OCI-M2 (cell line): ENCODE measurements around the gene AKR1C2.
"Not testable (repeated sequence)": the region's sequence is repeated elsewhere in the genome, so short reads cannot be mapped to it uniquely, and the experiment has no call there.

Experiments
- DNase-seq: peaks from one replicate; lab custom pipeline; 2025; ENCODE audit not compliant: unreplicated experiment; lab: John Stamatoyannopoulos, UW

AKR1C2 gene

DNA sequence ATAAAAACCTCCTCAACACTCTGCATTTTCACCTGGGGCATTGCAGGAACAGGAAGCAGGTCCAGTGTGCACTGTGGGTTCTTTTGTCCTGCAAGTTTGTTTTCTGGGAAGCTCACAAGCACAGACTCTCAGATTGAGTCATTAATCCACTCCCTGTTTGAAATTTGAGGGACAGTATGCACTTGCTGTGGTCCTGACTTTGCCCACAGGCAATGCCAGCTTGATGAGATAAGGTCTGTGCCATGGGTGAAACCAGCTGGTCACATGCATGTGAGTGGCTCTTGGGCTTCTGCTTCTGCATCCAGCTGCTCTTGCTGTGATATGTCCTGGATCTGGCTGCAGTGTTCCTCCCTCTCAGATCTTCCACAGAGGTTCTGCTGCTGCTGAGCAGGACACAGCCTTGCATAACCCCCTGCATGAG is 21.8 kb upstream of the AKR1C2 start:
- not testable (repeated sequence) for DNase-seq

DNA sequence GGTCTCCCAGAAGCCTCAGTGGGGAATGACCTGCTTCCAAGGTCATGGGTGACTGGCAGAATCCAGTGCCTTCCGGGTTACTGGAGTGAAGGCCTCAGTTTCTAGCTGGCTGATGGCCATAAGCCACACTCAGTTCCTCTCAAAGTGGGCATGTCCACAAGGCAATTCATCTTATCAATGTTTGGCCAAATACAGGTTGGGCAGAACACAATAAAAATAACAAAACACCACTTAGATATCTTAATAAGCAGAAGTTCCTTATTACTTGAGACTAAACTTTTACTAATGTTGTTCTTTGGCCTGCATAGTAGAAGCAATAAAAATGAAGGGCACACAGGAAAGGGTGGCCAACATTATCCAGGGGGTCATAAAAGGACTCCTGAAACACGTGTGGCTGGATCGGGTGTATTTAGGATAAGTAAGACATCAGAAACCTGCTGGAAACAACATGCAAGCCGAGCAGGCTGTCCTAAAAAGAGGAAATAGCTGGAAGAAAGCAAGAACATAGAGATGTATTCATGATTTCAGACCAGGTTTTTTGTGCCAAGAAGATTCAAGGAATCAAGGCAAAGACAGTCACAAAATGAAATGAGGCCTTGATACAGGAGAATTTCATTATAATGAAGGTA is 19.6 kb upstream of the AKR1C2 start:
- no peak for DNase-seq

DNA sequence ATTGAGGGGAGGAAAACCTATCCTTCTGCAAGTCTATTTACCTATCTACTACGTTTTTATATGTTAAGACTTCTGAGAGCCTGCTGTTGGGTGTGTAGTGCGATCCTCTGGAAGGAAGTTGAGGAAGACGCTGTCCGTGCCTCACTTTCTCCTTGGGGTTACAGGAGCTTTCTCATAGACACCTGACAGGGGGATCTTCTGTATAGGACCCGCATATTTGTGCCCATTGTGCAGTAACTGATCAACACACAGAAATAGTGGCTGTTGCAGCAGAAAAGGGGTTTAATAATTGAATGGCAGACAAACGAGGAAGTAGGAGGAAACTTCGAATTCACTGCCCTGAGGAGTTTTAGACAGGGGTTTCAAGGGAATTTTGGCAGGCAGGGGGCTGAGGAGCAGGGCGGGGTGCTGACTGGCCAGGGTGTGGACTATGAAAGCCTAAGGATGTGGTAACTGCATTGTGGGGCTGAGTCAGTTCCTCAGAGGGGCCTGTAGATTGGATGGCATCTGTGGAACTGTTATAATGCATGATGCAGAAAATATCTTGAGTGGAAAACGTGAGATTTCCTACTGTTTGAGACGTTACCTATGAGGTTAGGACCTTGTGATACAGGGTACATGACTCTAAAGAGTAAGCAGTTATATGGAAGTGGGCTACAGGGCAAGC is 18.1 kb upstream of the AKR1C2 start:
- not testable (repeated sequence) for DNase-seq

DNA sequence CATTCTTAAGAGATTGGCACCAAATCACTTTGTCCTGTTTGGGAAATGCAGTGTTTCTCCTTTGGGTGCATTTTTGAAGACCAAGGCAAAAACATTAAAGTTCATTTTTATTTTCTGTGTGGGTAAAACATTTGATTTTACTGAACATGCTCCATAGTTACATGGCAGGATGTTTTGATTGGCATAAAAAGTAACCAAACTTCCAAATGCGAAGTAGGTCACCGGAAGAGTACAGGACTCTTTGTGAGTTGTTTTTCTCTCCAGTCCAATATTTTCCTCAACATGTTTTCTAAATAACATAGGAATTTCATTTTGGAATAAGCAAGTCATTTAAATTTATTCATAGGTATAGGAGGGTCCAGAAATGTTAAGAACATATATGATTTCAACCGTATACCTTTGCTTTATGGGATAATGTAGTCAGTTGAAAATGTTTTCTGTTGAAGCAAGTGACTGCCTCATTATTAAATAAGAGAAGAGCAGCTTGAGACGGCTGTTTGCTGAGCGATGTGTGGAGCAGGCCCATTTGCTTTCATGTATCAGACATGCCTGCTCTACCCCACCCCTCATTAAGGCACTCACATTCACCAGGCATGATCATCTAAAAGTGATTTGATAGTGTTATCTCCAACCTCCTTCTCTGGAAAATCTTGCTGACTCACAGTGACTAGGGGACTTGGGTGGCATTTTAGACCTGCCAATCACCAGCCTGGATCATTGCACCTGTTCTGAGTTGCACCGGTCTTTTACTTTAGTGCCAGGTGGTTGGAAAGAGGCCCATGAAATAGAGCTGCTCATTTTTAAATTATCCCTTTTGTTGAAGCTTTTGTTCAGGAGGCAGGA is 16.3 kb upstream of the AKR1C2 start:
- not testable (repeated sequence) for DNase-seq

DNA sequence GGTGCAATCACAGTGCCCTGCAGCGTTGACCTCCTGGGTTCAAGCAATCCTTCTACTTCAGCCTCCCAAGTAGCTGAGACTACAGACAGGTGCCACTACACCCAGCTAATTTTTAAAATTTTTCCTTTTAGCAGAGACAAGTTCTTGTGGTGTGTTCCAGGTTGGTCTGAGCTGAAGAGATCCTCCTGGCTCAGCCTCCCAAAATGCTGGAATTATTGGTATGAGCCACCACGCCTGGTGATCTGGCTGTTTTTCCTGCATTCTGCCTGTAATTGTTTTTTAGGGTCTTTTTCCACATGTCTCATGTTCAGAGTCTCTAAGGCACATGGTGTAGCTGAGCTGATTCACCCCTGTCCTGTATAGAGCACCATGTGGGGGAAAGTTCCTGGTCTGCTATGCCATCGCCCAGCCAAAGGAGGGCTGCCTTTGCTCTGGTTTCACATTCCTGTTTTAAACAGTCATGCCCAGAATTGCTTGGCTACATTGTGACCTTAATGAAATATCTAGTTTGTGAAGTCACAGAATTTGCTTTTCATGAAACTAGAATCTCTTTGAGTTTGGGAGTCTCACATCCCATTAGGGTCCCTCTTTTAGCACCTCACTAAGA is 15.1 kb upstream of the AKR1C2 start:
- not testable (repeated sequence) for DNase-seq

DNA sequence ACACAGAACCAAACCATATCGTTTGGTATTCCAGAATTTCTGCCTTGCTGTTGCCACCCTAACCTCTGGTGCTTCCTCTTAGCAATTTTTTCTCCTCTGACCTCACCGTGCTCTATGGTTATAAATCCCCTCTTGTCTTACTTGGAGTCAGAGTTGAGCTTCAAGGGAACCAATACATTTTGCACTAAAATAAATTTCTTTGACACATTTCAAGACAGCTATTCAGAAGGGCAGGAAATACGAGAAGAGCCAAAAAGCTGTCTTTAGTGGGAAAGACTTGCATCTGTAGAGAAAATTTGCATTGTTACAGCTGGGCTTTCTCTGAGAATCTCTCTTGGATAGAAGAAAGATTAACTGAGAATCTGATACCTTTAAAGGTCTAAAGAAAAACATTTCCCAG is 14.5 kb upstream of the AKR1C2 start:
- DNase-seq = no peak

DNA sequence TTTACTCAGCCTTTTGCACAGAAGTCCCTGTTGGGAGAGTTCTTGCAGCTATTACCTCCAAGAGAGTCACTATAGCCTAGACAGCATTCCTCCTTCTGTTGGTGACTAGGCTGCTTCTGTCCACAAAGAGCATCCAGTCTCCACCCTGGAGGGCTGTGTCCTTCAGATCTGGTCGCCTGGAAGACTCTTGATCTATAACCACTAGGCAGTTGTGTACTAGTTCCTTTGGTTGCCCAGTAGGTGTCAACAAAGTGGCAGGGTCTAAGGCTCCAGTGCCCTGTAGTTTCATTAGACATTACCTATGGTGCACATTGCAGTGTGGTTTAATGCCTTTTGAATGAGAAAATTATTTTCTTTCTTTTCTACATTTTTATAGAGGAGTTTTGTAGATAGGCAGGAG is 11.3 kb upstream of the AKR1C2 start:
- DNase-seq = no peak

DNA sequence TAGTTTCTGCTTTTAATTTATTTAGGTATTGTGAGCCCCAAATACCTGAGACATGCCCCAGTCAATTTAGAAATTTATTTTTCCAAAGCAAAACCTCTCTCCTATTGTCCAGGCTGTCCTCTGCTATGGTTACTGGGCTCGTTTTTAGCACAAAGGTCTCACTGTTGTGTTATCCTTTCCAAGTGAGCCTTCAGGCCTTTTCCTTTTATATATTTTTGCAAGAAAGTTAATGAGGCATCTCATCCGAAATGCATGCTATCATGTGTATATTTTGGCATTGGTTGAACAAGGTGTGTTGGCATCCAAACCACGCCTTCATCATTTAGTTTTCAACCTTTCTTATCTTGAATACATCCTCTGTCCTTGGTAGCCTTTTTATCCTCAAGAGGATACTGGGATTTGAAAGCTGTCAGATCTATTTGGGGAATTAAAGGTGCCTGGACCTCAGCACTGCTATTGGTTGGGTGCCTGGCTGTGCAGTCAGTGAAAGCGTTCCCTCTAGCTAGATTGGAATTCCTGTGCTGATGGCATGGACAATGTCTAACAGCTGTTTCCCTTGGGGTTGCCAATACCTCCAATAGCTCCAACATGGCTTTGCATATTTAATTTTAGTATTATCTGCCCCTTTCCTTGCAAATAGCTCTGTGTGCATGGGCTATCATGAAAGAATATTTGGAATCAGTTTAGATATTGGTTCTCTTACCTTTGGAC is 10.7 kb upstream of the AKR1C2 start:
- not testable (repeated sequence) for DNase-seq

DNA sequence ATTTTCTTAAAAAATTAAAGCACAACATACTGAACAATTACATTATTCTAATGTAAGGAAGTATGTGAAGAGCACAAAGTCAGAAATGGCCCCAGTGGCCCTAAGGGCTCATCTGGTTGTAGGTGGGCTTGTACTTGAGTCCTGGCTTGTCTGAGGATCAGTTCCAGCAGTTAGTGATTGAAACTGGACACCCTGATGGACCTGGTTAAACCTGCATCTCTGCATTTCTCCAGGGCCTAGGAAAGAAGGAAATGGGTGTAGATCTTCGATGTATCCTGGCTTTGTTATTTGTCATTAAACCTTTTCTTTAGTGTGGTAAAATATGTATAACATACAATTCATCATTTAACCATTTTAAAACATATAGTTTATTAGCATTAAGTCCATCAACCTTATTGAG is 9.7 kb upstream of the AKR1C2 start:
- DNase-seq = no peak

DNA sequence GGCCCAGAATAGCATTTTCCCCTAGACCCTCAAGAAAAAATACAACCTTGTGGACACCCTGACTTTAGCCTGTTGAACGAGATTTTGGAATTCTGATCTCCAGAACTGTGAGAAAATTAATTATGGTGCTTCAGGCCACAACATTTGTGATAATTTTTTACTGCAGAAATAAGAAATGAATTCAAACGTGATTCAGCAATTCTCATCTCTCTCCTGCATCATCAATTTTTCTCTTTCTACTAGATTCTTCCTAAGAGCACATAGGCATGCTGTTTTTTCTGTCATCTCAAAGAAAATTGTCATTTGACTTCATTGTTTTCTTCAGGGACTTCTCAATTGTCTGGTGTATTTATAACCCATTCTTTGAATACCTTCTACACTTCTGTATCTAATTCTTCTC is 8.9 kb upstream of the AKR1C2 start:
- DNase-seq = no peak

DNA sequence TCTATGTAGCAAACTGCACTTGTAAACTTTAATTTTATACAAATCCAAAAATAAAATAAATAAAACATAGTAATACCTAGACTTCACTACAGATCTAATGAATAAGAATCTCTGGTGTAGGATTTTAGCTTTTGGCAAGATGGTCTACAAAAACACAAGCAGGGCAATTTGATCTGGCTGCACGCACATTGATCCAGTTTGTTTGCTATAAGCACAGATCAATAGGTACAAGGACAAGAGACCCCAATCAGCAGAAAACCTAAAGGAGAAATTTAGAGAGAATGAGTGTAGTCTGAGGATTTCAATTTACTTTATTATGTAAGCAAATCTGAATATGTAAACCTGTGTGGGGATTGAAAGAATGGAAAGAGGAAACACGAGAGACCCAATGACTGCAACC is 7.7 kb upstream of the AKR1C2 start:
- DNase-seq = not testable (repeated sequence)

DNA sequence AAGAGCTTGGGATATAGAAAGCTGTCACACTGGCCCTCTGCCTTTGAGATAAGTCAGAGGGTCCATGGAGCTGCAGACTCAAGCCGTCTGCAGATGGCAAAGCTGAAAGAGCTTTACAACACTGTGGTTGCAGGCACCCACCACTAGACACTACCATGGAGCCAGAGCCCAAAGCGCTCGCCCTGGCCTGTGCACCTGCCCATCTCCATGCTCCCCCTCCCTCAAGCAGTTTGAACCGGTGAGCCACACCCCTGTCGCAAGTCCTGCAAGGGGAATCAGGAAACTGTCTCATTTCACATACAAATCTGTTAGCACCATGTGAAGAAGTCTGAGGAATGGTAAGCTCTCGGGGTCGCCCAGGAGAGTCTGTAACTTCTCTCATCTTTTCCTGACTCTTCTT is 6.4 kb upstream of the AKR1C2 start:
- not testable (repeated sequence) for DNase-seq

DNA sequence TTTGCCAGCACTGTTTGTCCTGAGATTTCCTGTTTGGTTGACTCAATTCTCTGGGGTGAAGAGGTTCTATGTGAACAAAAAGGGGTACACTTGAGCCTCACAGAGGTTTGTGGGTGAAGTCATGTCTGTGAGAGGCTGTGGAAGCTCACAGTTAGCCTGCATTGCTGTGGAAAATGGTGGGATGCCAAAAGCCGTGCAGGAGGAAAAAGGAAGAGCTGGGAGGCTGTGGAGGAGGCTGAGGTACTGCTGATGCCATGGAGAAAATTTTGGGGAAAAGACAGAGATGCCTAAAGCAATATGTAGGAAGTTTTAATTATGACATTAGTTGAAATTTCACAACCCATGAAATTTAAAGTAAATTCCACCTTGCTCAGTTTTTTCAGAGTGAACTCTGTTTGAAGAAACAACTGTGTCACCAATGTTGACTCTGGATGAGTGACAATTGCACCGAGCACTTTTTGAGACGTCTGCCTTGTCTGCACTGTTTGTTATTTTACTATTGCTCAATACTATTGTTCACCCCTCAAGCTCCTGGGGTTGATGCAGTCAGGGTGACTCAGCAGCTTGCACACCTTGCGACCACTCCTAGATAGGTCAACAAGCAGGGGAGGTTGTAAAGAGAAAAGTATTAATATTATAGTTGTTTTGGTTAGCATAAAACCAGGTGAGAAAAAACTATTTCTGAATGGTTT is 5.3 kb upstream of the AKR1C2 start:
- DNase-seq = not testable (repeated sequence)

DNA sequence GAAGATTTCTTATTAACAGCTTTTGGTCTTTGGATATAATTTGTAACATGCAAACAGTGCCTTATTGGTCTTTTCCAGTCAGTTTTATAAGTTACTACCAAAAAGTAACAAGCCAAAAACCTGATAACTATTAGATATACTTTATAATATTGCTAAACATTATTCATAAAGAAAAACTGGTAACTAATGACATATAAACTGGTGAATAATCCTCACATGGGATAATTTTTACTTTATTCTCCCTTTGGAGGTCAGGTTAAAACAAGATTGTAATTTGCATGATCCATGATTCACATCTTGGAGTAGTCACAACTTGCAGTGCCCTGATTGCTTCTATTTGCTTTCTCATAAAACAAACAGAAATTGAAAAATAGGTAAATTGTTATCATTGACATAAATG is 844 bp upstream of the AKR1C2 start:
- not testable (repeated sequence) for DNase-seq

DNA sequence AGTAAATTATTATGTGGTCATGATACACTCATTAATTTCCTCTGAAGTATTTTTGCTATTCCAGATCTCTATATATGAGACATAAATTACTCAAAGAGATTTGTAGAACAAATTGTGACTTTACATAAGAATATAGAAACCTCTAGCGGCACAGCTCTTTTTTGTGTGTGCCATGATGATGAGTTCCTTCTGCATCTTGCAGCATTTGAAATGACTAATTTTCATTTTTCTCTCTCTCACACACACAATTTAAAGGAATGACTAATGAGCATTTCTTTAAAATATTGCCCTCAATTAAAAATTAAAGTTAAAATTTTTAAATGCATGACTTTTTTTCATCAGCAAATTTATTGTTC is 351 bp upstream of the AKR1C2 start:
- not testable (repeated sequence) for DNase-seq

DNA sequence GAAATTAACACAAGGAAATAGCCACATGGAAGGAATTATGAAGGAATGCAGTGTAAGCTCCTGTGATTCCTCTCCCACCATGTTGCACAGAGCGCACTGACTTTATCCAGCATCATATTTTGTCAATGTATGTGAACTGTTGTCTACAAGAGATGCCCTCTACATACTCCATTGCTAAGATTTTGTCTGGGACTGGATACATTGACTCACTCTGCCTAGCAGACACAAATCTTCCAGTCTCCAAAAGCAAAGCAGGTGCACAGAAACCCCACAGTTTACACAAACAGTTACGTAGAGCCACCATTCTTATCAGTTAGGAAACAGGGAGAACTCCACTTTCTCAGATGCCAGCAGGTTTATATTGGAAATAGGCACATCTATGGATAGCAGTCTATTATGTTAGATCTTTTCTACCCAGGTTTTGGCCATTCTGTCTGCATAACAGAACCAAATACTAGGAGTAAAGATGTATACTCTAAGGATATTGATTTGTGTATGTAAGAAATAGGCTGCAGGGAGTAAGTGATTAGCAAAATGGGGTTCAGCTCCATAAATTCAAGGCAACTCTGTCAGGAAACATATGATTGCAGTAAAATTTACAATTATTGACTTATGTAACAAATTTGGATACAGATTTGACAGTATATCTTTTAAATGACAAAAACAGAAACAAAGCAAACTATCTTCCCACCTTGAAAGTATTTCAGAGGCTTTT is 1.5 kb downstream of the AKR1C2 start:
- no peak for DNase-seq

DNA sequence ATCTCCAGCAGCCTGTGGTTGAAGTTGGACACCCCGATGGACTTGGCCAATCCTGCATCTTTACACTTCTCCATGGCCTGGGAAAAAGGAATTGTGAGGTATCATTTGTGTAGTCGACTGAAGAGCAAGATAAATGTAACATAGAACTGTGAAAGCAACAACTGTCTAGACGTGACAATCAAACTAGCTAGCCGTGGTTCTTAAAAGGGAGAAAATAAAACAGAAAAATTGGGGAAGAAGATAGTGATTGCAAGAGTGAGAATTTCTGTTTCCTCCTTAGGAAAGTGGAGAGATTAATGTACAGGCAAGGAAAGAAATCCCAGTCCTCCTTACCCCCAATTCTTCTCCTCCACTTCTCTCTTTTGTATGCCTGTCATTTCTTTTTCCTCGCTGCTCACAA is 5.0 kb downstream of the AKR1C2 start:
- DNase-seq = no peak

DNA sequence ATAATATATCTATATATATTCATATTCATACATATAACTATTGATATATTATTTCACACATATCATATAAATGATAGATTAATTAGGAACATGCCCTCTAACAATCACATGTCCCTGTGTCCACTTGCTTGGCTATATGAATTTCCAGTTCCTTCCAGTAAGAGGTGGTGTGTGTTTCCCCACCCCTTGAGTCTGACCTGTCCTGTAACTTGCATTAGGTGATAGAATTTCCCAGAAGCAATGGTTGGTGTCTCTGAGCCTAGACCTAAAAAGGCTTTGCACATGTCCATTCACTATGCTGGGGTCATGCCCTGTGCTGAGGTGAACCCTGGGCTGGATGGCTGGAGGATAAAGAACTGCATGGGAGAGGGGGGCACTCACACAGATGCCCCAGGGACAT is 9.4 kb downstream of the AKR1C2 start:
- not testable (repeated sequence) for DNase-seq

DNA sequence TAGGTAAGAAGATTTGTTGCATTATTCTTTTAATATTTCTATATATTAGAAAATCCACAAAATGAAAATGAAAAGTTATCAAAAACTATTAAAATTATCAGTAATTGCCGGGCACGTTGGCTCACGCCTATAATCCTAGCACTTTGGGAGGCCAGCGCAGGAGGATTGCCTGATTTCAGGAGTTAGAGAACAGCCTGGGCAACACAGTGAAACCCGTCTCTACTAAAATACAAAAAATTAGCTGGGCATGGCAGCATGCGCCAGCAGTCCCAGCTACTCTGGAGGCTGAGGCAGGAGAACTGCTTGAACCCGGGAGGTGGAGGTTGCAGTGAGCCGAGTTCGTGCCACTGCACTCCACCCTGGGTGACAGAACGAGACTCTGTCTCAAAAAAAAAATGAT is 11.1 kb downstream of the AKR1C2 start:
- DNase-seq = not testable (repeated sequence)

DNA sequence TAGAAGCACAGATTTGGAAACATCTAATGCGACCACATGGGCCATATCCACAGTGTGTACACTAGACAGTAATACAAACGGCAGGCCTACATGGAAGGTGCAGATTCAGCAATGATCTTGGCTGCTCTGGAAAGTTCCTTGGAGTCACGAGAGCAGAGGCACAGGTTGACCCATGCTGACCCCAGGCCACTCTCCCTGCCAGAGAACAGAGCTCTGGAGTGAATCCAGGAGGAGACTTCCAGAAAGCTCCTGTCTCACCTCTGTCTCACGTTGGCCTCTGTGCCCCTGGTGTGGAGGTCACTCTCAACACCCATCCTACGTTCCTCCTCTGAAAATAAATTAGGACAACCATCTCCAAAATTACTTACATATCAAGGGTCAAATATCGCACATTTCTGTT is 12.2 kb downstream of the AKR1C2 start:
- DNase-seq = not testable (repeated sequence)
